ENCODE measurements around the gene OSBPL6.
"Not testable (repeated sequence)": the region's sequence is repeated elsewhere in the genome, so short reads cannot be mapped to it uniquely, and the experiment has no call there.

The OSBPL6 gene

GRCh38 chr2:178193823-178194599, at the start of gene OSBPL6:
TSS of gene OSBPL6 (plus strand) at chr2:178194512. CDS start at chr2:178306185, 111,673 bp downstream.
- DNase-seq, result peak; percentile 91
- in situ Hi-C loops (cut with HindIII; ENCODE audit: low pct_ligation_motif_present, low pct_unique_long_range_greater_than_20kb, low sequenced_read_pairs), result no loop called here

DNA sequence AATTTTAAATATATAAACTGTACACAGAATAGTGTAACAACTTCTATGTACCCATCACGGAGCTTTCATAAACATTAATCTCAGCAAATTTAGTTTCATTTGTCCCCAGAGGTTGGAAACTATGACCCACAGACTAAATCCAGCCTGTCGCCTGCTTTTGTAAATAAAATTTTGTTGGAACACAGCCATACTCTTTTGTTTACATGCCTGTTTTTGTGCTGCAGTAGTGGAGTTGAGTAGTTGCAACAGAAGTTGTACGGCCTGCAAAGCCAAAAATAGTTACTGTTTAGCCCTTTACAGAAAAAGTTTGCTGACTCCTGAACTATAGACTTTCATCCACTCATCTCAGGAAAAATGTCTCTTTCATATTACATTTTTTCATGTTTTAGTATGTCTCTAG, 42.3 kb upstream of the OSBPL6 start:
- no peak for DNase-seq
- in situ Hi-C loops (cut with HindIII; ENCODE audit: low pct_ligation_motif_present, low pct_unique_long_range_greater_than_20kb, low sequenced_read_pairs), result no loop called here

- DNase-seq, result no peak
- in situ Hi-C loops (cut with HindIII; ENCODE audit: low pct_ligation_motif_present, low pct_unique_long_range_greater_than_20kb, low sequenced_read_pairs), result no loop called here
These were observed 41.8 kb upstream of the OSBPL6 start for GRCh38 chr2:178152542-178152941.

DNA sequence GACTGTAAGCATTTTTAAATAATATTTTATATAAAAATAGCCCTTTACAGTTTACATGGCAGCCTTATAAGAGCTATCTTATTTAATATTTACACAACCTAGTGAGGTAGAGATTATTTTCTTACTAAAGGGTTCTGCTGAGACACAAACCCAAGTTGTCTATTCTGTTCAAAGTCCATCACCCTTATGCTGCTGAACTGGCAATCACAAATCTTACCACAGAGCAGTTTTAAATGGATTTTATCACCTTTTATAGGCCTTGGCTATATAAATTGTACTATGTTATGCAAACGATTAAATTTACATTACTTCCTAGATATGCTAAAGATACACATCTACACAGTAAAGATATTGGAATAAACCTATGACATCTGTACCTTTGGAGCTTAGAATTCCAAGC, 41.3 kb upstream of the OSBPL6 start:
- in situ Hi-C loops (cut with HindIII; ENCODE audit: low pct_ligation_motif_present, low pct_unique_long_range_greater_than_20kb, low sequenced_read_pairs), result no loop called here

GRCh38 chr2:178153878-178154277, 40.4 kb upstream of the OSBPL6 start:
- DNase-seq; in situ Hi-C loops (cut with HindIII; ENCODE audit: low pct_ligation_motif_present, low pct_unique_long_range_greater_than_20kb, low sequenced_read_pairs): not testable (repeated sequence)

More for the DNA sequence above, 41.3 kb upstream of the OSBPL6 start:
- no peak for DNase-seq

DNA sequence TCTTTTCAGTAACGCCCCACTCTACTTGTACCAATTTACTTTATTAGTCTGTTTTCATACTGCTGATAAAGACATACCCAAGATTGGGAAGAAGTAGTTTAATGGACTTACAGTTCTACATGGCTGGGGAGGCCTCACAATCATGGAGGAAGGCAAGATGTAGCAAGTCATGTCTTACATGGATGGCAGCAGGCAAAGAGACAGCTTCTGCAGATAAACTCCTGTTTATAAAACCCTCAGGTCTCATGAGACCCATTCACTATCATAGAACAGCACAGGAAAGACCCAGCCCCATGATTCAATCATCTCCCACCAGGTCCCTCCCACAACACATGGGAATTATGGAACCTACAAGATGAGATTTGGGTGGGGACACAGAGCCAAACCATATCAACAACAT, 38.8 kb upstream of the OSBPL6 start:
- in situ Hi-C loops (cut with HindIII; ENCODE audit: low pct_ligation_motif_present, low pct_unique_long_range_greater_than_20kb, low sequenced_read_pairs), result no loop called here
- no peak for DNase-seq

- in situ Hi-C loops (cut with HindIII; ENCODE audit: low pct_ligation_motif_present, low pct_unique_long_range_greater_than_20kb, low sequenced_read_pairs), result no loop called here
- no peak for DNase-seq
These were observed 36.7 kb upstream of the OSBPL6 start for GRCh38 chr2:178157574-178157973.

DNA sequence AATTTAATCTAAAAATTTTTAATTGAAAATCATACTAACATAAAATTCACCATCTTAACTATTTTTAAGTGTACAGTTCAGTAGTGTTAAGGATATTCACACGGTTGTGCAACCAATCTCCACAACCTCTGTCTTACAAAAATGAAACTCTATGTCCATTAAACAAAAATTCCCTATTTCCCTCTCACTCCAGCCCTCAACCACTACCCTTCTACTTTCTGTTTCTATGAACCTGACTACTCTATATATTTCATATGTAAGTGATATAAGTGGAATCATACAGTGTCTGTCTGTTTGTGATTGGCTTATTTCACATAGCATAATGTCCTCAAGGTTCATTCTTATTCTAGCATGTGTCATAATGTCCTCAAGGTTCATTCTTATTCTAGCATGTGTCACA, 34.3 kb upstream of the OSBPL6 start:
- no peak for DNase-seq
- in situ Hi-C loops (cut with HindIII; ENCODE audit: low pct_ligation_motif_present, low pct_unique_long_range_greater_than_20kb, low sequenced_read_pairs), result no loop called here

DNA sequence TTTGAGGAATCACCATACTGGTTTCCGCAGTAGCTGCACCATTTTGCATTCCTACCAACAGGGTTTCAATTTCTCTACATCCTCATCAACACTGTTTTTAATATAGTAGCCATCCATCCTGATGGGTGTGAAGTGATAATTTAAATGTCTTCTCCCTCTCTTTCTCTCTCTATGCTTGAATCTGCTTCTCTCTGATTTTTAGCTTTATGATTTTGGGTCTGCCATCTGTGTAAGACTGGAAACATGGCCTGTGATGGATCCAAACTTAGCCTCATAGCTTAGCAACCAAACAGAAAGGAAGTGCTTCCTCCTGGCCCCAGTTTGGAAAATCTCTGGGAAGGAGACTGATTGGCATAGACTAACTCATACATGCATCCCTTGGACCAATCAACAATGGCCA, 33.7 kb upstream of the OSBPL6 start:
- in situ Hi-C loops (cut with HindIII; ENCODE audit: low pct_ligation_motif_present, low pct_unique_long_range_greater_than_20kb, low sequenced_read_pairs), result no loop called here
- no peak for DNase-seq

- in situ Hi-C loops (cut with HindIII; ENCODE audit: low pct_ligation_motif_present, low pct_unique_long_range_greater_than_20kb, low sequenced_read_pairs), result no loop called here
- peak; percentile 55 for DNase-seq
These were observed 30.9 kb upstream of the OSBPL6 start for GRCh38 chr2:178163395-178163794.

DNA sequence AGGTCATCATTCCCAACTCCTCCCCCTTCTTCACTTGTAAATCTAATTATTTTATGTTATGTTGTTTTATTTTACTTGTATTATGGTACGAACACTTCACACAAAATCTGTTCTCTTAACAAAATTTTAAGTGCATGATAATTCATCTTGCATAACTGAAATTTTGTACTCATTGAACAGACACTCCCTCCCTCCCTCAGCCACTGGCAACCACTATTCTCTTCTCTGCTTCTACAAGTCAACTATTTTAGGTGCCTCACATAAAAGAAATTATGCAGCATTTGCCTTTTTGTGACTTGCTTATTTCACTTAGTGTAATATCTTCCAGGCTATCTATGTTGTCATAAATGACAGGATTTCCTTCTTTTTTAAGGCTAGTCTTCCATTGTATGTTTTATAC, 30.4 kb upstream of the OSBPL6 start:
- no peak for DNase-seq
- in situ Hi-C loops (cut with HindIII; ENCODE audit: low pct_ligation_motif_present, low pct_unique_long_range_greater_than_20kb, low sequenced_read_pairs), result no loop called here

DNA sequence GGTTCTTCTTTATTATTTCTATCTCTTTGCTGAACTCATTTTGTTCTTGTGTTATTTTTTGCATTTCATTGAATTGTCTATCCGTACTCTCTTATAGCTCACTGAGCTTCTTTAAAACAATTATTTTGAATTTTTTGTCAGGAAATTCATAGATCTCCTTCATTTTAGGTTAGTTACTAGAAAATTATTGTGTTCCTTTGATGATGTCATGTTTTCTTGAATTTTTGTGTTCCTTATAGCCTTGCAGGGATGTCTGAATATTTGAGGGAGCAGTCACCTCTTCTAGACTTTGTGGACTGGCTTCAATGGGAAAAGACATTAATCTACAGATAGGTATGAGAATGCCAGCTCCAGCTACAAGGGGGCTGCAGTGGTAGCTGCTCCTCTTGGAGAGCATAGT, 20.7 kb upstream of the OSBPL6 start:
- no peak for DNase-seq
- in situ Hi-C loops (cut with HindIII; ENCODE audit: low pct_ligation_motif_present, low pct_unique_long_range_greater_than_20kb, low sequenced_read_pairs), result no loop called here

- in situ Hi-C loops (cut with HindIII; ENCODE audit: low pct_ligation_motif_present, low pct_unique_long_range_greater_than_20kb, low sequenced_read_pairs), result no loop called here
- DNase-seq, result peak; percentile 43
These were observed 17.1 kb upstream of the OSBPL6 start for GRCh38 chr2:178177066-178177679.

DNA sequence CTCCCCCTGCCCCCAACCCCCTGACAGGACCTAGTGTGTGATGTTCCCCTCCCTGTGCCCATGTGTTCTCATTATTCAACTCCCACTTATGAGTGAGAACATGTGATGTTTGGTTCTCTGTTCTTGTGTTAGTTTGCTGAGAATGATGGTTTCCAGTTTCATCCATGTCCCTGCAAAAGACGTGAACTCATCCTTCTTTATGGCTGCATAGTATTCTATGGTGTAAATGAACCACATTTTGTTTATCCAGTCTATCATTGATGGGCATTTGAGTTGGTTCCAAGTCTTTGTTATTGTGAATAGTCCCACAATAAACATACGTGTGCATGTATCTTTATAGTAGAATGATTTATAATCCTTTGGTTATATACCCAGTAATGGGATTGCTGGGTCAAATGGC, 13.7 kb upstream of the OSBPL6 start:
- DNase-seq; in situ Hi-C loops (cut with HindIII; ENCODE audit: low pct_ligation_motif_present, low pct_unique_long_range_greater_than_20kb, low sequenced_read_pairs): not testable (repeated sequence)

GRCh38 chr2:178187861-178188260, 6.5 kb upstream of the OSBPL6 start:
- no peak for DNase-seq
- in situ Hi-C loops (cut with HindIII; ENCODE audit: low pct_ligation_motif_present, low pct_unique_long_range_greater_than_20kb, low sequenced_read_pairs), result no loop called here

GRCh38 chr2:178188466-178188865, 5.8 kb upstream of the OSBPL6 start:
- in situ Hi-C loops (cut with HindIII; ENCODE audit: low pct_ligation_motif_present, low pct_unique_long_range_greater_than_20kb, low sequenced_read_pairs), result no loop called here
- DNase-seq, result no peak

GRCh38 chr2:178191004-178191508, 3.3 kb upstream of the OSBPL6 start:
- DNase-seq, result no peak
- in situ Hi-C loops (cut with HindIII; ENCODE audit: low pct_ligation_motif_present, low pct_unique_long_range_greater_than_20kb, low sequenced_read_pairs), result no loop called here

- DNase-seq, result no peak
- in situ Hi-C loops (cut with HindIII; ENCODE audit: low pct_ligation_motif_present, low pct_unique_long_range_greater_than_20kb, low sequenced_read_pairs), result no loop called here
These were observed 2.8 kb upstream of the OSBPL6 start for GRCh38 chr2:178191511-178191910.

DNA sequence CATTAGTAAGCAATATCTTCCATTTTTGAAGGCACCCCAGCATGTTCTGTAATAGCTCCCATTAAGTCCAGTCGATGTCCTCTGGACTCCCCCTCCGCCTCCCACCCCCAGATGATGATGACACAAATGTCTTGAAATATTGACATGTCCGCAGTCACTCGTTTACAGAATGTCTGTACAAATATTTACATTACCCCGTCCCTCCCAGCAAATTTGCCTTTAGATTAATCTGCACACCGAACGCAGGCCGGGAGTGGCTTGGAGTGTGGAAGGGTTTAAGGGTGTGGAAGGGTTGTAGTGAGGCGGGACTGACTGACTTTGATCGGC, 853 bp upstream of the OSBPL6 start:
- in situ Hi-C loops (cut with HindIII; ENCODE audit: low pct_ligation_motif_present, low pct_unique_long_range_greater_than_20kb, low sequenced_read_pairs), result no loop called here
- no peak for DNase-seq

All from ACHN (cell line).